Ishikawa (cell line): Measurements from ENCODE around the gene TSPAN14.

Experiments
- CREB1 ChIP-seq: IDR thresholded peaks from 2 replicates; pipeline ENCODE4 v1.6.1; 2012; ENCODE audit warnings: low read depth
- EP300 ChIP-seq: IDR thresholded peaks from 2 replicates; pipeline ENCODE4 v1.6.1; 2012; ENCODE audit warnings: borderline replicate concordance
- FOXM1 ChIP-seq: IDR thresholded peaks from 2 replicates; pipeline ENCODE4 v1.6.1; 2012; ENCODE audit warnings: low read depth, borderline replicate concordance
- NFIC ChIP-seq: IDR thresholded peaks from 2 replicates; pipeline ENCODE4 v1.6.1; 2012
- RAD21 ChIP-seq: IDR thresholded peaks from 2 replicates; pipeline ENCODE4 v1.6.1; 2012; ENCODE audit warnings: low read depth
- TAF1 ChIP-seq: IDR thresholded peaks from 2 replicates; pipeline ENCODE4 v1.6.1; 2012; ENCODE audit warnings: low read depth, mild to moderate bottlenecking
- ZBTB7A ChIP-seq: IDR thresholded peaks from 2 replicates; pipeline ENCODE4 v1.6.1; 2012; ENCODE audit warnings: low read depth
- TF ChIP-seq, protein P1 (sequence below): IDR thresholded peaks from 2 replicates; pipeline ENCODE4 v1.6.1; 2012
- TF ChIP-seq, protein P2 (sequence below): IDR thresholded peaks from 2 replicates; pipeline ENCODE4 v1.6.1; 2012
- TF ChIP-seq, protein P3 (sequence below): IDR thresholded peaks from 2 replicates; pipeline ENCODE4 v1.6.1; 2012; ENCODE audit warnings: low read depth, mild to moderate bottlenecking

DNA sequence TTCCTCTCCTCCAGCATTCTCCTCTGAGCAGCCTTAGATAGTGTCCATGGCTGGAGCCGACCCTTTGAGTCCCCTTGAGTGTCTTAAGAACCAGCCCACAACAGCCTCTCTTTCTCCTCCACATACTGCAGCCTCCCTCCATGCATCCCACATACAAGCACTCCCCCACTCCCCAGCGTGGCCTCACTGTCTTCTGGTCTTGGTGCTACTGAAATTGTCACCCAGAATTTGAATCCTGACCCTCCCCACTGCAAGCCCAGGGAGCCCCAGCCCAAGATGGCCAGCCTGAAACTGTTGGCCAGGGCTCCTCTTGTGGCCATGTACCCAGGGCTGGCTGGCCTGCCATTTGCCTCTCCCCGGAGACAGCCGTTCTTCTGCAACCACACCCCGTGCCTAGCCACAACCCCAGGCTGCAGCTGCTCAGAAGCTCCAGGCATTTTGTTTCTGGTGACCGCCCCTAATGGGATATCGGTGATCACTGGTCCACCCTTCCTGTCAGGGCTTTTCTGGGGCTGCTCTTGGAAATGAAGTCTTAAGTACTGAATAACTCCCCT lies 64.8 kb downstream of the TSPAN14 start:
- TF ChIP-seq RAD21 (no peak), TAF1 (no peak), CREB1 (no peak), ZBTB7A (no peak), EP300 (no peak), NFIC (no peak), FOXM1 (no peak)
- TF ChIP-seq, protein P1, sequence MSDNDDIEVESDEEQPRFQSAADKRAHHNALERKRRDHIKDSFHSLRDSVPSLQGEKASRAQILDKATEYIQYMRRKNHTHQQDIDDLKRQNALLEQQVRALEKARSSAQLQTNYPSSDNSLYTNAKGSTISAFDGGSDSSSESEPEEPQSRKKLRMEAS: no peak
- TF ChIP-seq, protein P2, sequence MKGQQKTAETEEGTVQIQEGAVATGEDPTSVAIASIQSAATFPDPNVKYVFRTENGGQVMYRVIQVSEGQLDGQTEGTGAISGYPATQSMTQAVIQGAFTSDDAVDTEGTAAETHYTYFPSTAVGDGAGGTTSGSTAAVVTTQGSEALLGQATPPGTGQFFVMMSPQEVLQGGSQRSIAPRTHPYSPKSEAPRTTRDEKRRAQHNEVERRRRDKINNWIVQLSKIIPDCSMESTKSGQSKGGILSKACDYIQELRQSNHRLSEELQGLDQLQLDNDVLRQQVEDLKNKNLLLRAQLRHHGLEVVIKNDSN: no peak
- TF ChIP-seq, protein P3, sequence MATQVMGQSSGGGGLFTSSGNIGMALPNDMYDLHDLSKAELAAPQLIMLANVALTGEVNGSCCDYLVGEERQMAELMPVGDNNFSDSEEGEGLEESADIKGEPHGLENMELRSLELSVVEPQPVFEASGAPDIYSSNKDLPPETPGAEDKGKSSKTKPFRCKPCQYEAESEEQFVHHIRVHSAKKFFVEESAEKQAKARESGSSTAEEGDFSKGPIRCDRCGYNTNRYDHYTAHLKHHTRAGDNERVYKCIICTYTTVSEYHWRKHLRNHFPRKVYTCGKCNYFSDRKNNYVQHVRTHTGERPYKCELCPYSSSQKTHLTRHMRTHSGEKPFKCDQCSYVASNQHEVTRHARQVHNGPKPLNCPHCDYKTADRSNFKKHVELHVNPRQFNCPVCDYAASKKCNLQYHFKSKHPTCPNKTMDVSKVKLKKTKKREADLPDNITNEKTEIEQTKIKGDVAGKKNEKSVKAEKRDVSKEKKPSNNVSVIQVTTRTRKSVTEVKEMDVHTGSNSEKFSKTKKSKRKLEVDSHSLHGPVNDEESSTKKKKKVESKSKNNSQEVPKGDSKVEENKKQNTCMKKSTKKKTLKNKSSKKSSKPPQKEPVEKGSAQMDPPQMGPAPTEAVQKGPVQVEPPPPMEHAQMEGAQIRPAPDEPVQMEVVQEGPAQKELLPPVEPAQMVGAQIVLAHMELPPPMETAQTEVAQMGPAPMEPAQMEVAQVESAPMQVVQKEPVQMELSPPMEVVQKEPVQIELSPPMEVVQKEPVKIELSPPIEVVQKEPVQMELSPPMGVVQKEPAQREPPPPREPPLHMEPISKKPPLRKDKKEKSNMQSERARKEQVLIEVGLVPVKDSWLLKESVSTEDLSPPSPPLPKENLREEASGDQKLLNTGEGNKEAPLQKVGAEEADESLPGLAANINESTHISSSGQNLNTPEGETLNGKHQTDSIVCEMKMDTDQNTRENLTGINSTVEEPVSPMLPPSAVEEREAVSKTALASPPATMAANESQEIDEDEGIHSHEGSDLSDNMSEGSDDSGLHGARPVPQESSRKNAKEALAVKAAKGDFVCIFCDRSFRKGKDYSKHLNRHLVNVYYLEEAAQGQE: no peak
